Hepatocyte (in vitro differentiated cells): ENCODE results near the gene GABRA4.

Experiments
- EZH2 ChIP-seq: fragments of 200-600 bp; sonication (generic); IDR thresholded peaks from 2 replicates; pipeline ENCODE4 v1.6.1; 2016; ENCODE audit warnings: antibody characterized with exemption, mild to moderate bottlenecking, borderline replicate concordance
- TF ChIP-seq, protein P1 (sequence below): fragments of 200-600 bp; sonication (generic); IDR thresholded peaks from 2 replicates; pipeline ENCODE4 v1.5.1; 2016; ENCODE audit warnings: antibody characterized with exemption, mild to moderate bottlenecking; ENCODE audit not compliant: poor library complexity

DNA sequence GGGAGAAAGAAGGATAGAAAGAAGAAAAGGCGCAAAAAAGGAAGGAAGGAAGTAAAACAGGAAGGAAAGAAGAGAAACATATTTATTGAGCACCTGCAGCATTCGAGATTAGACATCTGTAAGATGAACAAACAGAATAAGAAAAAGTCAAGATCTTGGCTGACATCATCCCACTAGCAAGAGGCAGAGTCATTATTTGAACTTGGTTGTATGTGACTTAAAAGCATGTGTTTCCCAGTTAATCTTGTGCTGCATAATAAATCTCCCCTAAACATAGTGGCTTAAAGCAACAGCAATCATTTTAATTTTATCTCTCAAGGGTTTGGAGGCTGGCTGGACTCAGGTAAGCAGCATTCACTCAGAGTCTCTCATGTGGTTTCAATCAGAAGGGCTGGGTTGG, 45.8 kb downstream of the GABRA4 start:
- TF ChIP-seq, protein P1, sequence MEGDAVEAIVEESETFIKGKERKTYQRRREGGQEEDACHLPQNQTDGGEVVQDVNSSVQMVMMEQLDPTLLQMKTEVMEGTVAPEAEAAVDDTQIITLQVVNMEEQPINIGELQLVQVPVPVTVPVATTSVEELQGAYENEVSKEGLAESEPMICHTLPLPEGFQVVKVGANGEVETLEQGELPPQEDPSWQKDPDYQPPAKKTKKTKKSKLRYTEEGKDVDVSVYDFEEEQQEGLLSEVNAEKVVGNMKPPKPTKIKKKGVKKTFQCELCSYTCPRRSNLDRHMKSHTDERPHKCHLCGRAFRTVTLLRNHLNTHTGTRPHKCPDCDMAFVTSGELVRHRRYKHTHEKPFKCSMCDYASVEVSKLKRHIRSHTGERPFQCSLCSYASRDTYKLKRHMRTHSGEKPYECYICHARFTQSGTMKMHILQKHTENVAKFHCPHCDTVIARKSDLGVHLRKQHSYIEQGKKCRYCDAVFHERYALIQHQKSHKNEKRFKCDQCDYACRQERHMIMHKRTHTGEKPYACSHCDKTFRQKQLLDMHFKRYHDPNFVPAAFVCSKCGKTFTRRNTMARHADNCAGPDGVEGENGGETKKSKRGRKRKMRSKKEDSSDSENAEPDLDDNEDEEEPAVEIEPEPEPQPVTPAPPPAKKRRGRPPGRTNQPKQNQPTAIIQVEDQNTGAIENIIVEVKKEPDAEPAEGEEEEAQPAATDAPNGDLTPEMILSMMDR = no peak
- no peak for TF ChIP-seq EZH2
